ENCODE data around the gene SLC19A1. TPM values are rescaled to one million over a fixed set of nuclear protein-coding genes. Genes with fewer than 3 reads are reported as not detected.

Gene SLC19A1
- polyA plus RNA-seq, 3 donors: 25.0 to 53.0 (median 39.9) TPM

DNA sequence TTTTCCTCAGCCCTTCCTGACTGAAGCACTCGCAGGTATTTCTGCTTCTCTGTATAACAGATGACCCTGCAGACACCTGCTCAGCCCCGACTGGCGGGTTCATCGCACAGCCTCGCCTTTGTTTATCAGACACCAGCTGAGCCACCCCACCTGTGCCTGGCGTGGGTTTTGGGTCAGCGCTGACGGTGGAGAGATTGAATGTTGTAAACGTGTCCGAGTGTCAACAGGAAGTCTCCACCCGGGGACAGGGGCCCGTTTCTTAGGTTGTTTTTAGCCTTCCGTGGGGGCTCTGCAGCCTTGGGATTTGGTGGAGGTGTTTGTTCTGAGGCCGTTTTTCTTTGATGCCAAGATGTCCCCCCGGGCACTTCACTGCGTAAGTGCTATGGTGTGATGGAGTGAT lies 77.1 kb downstream of the SLC19A1 start:
- no peaks in the 10 kb centered on the region for H3K36me3 ChIP-seq (replicated peaks in 1 of 2; ENCODE audit: control insufficient read depth in 1 of 2, insufficient read depth in 2 of 2, low read length in 2 of 2)

DNA sequence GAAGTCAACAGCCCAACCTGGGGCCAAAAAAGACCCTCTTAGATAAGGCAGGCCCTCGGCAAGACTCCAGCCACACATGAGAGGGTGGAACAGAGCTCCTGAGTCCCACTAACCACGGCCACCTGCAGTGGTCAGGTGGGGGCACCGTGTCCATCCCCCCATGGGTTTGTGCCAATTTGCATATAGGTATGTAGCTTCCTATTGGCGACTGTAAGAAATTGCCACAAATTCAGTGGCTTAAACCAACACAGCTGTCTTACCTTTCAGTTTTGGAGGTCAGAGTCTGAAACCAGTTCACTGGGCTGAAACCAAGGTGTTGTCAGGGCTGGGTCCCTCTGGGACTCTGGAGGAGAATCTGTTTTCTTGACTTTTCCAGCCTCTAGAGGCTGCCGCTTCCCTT lies 77.9 kb downstream of the SLC19A1 start:
- peaks cover 0 to 3% of the 10 kb centered on the region in 2 donors for H3K9me3 ChIP-seq (replicated peaks in 1 of 2; ENCODE audit: control insufficient read depth in 1 of 2, insufficient read depth in 1 of 2, low read length in 2 of 2)
- Mint-ChIP-seq H3K27ac (no peak overlapping the region), H3K4me3 (no peak overlapping the region), H3K4me1 (no peaks in the 10 kb centered on the region), H3K27me3 (ENCODE audit: low read depth in 3 of 3) (peaks cover 4 to 19% (median 17%) of the 10 kb centered on the region in 3 donors), H3K36me3 (no peaks in the 10 kb centered on the region), H3K9me3 (peaks cover 0 to 18% (median 8%) of the 10 kb centered on the region in 7 donors)
- WGBS (ENCODE audit: insufficient coverage): 100% methylated on average over 3 of the region's 5 CpGs
- H4K20me1 ChIP-seq (ENCODE audit: insufficient read depth, low read length): no peaks in the 10 kb centered on the region
- TF ChIP-seq, protein P1, sequence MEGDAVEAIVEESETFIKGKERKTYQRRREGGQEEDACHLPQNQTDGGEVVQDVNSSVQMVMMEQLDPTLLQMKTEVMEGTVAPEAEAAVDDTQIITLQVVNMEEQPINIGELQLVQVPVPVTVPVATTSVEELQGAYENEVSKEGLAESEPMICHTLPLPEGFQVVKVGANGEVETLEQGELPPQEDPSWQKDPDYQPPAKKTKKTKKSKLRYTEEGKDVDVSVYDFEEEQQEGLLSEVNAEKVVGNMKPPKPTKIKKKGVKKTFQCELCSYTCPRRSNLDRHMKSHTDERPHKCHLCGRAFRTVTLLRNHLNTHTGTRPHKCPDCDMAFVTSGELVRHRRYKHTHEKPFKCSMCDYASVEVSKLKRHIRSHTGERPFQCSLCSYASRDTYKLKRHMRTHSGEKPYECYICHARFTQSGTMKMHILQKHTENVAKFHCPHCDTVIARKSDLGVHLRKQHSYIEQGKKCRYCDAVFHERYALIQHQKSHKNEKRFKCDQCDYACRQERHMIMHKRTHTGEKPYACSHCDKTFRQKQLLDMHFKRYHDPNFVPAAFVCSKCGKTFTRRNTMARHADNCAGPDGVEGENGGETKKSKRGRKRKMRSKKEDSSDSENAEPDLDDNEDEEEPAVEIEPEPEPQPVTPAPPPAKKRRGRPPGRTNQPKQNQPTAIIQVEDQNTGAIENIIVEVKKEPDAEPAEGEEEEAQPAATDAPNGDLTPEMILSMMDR (IDR thresholded peaks at IDR 0.05): no peak
- intact Hi-C loops (cut with micrococcal nuclease): no loop called here
- H3K4me2 ChIP-seq (replicated peaks; ENCODE audit: extremely low read depth, low read length, poor library complexity, severe bottlenecking): no peak overlapping the region
- H3K36me3 ChIP-seq (replicated peaks in 1 of 2; ENCODE audit: control insufficient read depth in 1 of 2, insufficient read depth in 2 of 2, low read length in 2 of 2): no peaks in the 10 kb centered on the region
- no peaks in the 10 kb centered on the region for H3K79me2 ChIP-seq (ENCODE audit: insufficient read depth, low read length)
- no peak overlapping the region for H3K27ac ChIP-seq (ENCODE audit: low read depth in 1 of 2, low read length in 2 of 2)
- no peak for DNase-seq
- no peak overlapping the region for H2AFZ ChIP-seq (ENCODE audit: insufficient read depth, low read depth, low read length, poor library complexity, severe bottlenecking)
- H3K9ac ChIP-seq (ENCODE audit: insufficient read depth, low read length, poor library complexity, severe bottlenecking): no peak overlapping the region
- no peaks in the 10 kb centered on the region for H3K27me3 ChIP-seq (ENCODE audit: control insufficient read depth in 2 of 2, insufficient read depth in 2 of 2, low read length in 2 of 2)
- H3K4me3 ChIP-seq (replicated peaks in 1 of 3; ENCODE audit: low read depth in 2 of 3, low read length in 3 of 3): no peak overlapping the region
- no peaks in the 10 kb centered on the region for H3K4me1 ChIP-seq (ENCODE audit: control insufficient read depth in 1 of 2, insufficient read depth in 2 of 2, low read length in 2 of 2)

More for the DNA sequence above, 77.1 kb downstream of the SLC19A1 start:
- 57% methylated on average over 9 of the region's 16 CpGs for WGBS (ENCODE audit: insufficient coverage)
- Histone ChIP-seq H3K4me3 (replicated peaks in 1 of 3; ENCODE audit: low read depth in 2 of 3, low read length in 3 of 3) (no peak overlapping the region), H3K9me3 (replicated peaks in 1 of 2; ENCODE audit: control insufficient read depth in 1 of 2, insufficient read depth in 1 of 2, low read length in 2 of 2) (peaks cover 0 to 3% of the 10 kb centered on the region in 2 donors), H3K27ac (ENCODE audit: low read depth in 1 of 2, low read length in 2 of 2) (no peak overlapping the region), H3K79me2 (ENCODE audit: insufficient read depth, low read length) (no peaks in the 10 kb centered on the region), H4K20me1 (ENCODE audit: insufficient read depth, low read length) (no peaks in the 10 kb centered on the region), H3K4me2 (replicated peaks; ENCODE audit: extremely low read depth, low read length, poor library complexity, severe bottlenecking) (no peak overlapping the region), H3K4me1 (ENCODE audit: control insufficient read depth in 1 of 2, insufficient read depth in 2 of 2, low read length in 2 of 2) (no peaks in the 10 kb centered on the region), H3K9ac (ENCODE audit: insufficient read depth, low read length, poor library complexity, severe bottlenecking) (no peak overlapping the region), H2AFZ (ENCODE audit: insufficient read depth, low read depth, low read length, poor library complexity, severe bottlenecking) (no peak overlapping the region), H3K27me3 (ENCODE audit: control insufficient read depth in 2 of 2, insufficient read depth in 2 of 2, low read length in 2 of 2) (no peaks in the 10 kb centered on the region)
- Mint-ChIP-seq H3K27me3 (ENCODE audit: low read depth in 3 of 3) (peaks cover 4 to 17% (median 16%) of the 10 kb centered on the region in 3 donors), H3K4me3 (no peak overlapping the region), H3K27ac (no peak overlapping the region), H3K4me1 (no peaks in the 10 kb centered on the region), H3K9me3 (peaks cover 0 to 18% (median 8%) of the 10 kb centered on the region in 7 donors), H3K36me3 (no peaks in the 10 kb centered on the region)
- TF ChIP-seq, protein P1 (IDR thresholded peaks at IDR 0.05): no peak
- no peak for DNase-seq
- intact Hi-C loops (cut with micrococcal nuclease): no loop called here
